Nephron (organoid): Measurements from ENCODE around the gene PRR29.

Experiments
- H3K27ac Mint-ChIP-seq, 3 experiments: 2 replicates each; pipeline ENCODE4 v1.8.0; 2020; ENCODE audit warnings: mixed read lengths in 3 of 3, mild to moderate bottlenecking in 2 of 3, moderate library complexity in 1 of 3
- H3K27me3 Mint-ChIP-seq: 2 replicates; pipeline ENCODE4 v1.8.0; 2021; ENCODE audit warnings: low read depth, mild to moderate bottlenecking, moderate library complexity, mixed read lengths
- H3K36me3 Mint-ChIP-seq: 2 replicates; pipeline ENCODE4 v1.8.0; 2020; ENCODE audit warnings: low read depth, mixed read lengths
- H3K4me1 Mint-ChIP-seq: 2 replicates; pipeline ENCODE4 v1.8.0; 2020; ENCODE audit warnings: mixed read lengths
- H3K4me3 Mint-ChIP-seq, 3 experiments: 2 replicates each; pipeline ENCODE4 v1.8.0; 2020; ENCODE audit warnings: mild to moderate bottlenecking in 3 of 3, mixed read lengths in 3 of 3, moderate library complexity in 2 of 3
- H3K9me3 Mint-ChIP-seq: 2 replicates; pipeline ENCODE4 v1.8.0; 2020; ENCODE audit warnings: mixed read lengths
- TF ChIP-seq, protein P1 (sequence below), 3 experiments: fragments of 200-600 bp; sonication (generic); IDR thresholded peaks; one replicate each; pipeline ENCODE4 v1.5.0; 2021; ENCODE audit warnings: antibody characterized with exemption in 3 of 3; ENCODE audit not compliant: unreplicated experiment in 3 of 3

The PRR29 gene

GRCh38 chr17:64001763-64002529, 3.8 kb downstream of the PRR29 start:
- no peaks in the 10 kb centered on the region for H3K36me3 Mint-ChIP-seq
- H3K27me3 Mint-ChIP-seq = peaks cover 8% of the 10 kb centered on the region
- TF ChIP-seq, protein P1, sequence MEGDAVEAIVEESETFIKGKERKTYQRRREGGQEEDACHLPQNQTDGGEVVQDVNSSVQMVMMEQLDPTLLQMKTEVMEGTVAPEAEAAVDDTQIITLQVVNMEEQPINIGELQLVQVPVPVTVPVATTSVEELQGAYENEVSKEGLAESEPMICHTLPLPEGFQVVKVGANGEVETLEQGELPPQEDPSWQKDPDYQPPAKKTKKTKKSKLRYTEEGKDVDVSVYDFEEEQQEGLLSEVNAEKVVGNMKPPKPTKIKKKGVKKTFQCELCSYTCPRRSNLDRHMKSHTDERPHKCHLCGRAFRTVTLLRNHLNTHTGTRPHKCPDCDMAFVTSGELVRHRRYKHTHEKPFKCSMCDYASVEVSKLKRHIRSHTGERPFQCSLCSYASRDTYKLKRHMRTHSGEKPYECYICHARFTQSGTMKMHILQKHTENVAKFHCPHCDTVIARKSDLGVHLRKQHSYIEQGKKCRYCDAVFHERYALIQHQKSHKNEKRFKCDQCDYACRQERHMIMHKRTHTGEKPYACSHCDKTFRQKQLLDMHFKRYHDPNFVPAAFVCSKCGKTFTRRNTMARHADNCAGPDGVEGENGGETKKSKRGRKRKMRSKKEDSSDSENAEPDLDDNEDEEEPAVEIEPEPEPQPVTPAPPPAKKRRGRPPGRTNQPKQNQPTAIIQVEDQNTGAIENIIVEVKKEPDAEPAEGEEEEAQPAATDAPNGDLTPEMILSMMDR (IDR thresholded peaks at IDR 0.05; ENCODE audit: unreplicated experiment in 3 of 3) = no peak
- no peaks in the 10 kb centered on the region for H3K9me3 Mint-ChIP-seq
- peak overlapping the region in 1 of 3 experiments; percentile 30 for H3K4me3 Mint-ChIP-seq
- H3K27ac Mint-ChIP-seq = no peak overlapping the region
- H3K4me1 Mint-ChIP-seq = peaks cover 28% of the 10 kb centered on the region

- H3K27ac Mint-ChIP-seq = no peak overlapping the region
- TF ChIP-seq, protein P1 (IDR thresholded peaks at IDR 0.05; ENCODE audit: unreplicated experiment in 3 of 3) = no peak
- H3K36me3 Mint-ChIP-seq = no peaks in the 10 kb centered on the region
- H3K9me3 Mint-ChIP-seq = no peaks in the 10 kb centered on the region
- H3K4me1 Mint-ChIP-seq = peaks cover 21% of the 10 kb centered on the region
- no peak overlapping the region for H3K4me3 Mint-ChIP-seq
- peaks cover 5% of the 10 kb centered on the region for H3K27me3 Mint-ChIP-seq
Observed at GRCh38 chr17:64002658-64003525, 4.7 kb downstream of the PRR29 start.

DNA sequence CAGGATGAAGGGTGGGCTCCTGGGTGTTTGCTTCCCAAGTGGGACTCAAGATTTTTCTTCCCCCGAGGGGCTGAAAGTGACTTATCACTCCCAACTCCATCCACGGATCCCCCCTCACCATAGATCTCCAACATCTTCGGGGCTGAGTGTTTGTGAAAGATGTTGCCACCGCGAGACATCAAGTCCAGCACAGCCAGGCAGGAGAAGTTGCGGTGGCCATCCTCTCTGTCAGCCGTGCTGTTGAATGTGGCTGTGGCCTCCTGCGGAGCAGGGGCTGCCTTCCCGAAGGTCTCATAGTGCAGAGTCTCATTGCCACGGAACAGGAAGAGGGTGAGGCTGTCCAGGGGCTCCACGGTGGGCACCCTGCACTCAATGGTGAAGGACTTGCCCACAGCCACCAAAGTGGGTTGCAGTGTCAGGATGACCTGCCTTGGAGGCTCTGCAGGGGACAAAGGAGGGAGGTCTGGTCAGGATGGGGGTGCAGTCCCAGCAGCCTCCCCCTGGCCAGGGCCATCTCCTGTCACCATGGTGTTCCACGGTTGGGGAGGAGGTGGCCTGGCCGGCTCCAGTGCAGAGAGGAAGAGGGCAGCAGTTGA, 5.5 kb downstream of the PRR29 start:
- no peak overlapping the region for H3K27ac Mint-ChIP-seq
- peaks cover 5% of the 10 kb centered on the region for H3K27me3 Mint-ChIP-seq
- peaks cover 23% of the 10 kb centered on the region for H3K4me1 Mint-ChIP-seq
- TF ChIP-seq, protein P1 (IDR thresholded peaks at IDR 0.05; ENCODE audit: unreplicated experiment in 3 of 3) = no peak
- H3K36me3 Mint-ChIP-seq = no peaks in the 10 kb centered on the region
- H3K9me3 Mint-ChIP-seq = no peaks in the 10 kb centered on the region
- H3K4me3 Mint-ChIP-seq = no peak overlapping the region

DNA sequence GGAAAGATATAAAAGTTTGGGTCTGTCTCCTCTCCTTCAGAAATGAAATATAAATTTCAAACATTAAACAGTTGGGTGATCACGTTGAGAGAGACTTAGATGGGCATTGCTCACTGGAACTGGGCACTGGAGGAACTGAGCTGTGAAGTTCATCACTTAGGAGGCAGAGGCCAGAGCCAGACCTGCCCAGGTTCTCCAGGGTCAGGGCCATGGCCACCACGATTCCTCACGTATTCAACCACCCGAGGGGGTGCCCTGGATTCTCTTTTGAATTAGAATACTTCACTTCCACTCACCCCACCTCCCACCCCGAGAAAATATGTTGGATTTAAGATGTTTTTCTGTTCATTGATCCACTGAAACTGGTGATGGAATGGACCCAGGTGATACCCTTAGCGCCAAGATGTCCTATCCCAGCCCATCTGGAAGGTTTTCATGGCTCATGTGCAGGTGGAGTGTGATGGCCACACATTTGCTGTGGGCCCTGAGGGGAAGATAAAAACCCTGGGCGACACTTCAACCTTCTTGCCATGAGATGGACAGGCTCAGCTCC, 6.1 kb downstream of the PRR29 start:
- no peaks in the 10 kb centered on the region for H3K36me3 Mint-ChIP-seq
- no peak overlapping the region for H3K4me3 Mint-ChIP-seq
- TF ChIP-seq, protein P1 (IDR thresholded peaks at IDR 0.05; ENCODE audit: unreplicated experiment in 3 of 3) = no peak
- H3K4me1 Mint-ChIP-seq = peaks cover 21% of the 10 kb centered on the region
- H3K9me3 Mint-ChIP-seq = no peaks in the 10 kb centered on the region
- no peak overlapping the region for H3K27ac Mint-ChIP-seq
- H3K27me3 Mint-ChIP-seq = peaks cover 5% of the 10 kb centered on the region

DNA sequence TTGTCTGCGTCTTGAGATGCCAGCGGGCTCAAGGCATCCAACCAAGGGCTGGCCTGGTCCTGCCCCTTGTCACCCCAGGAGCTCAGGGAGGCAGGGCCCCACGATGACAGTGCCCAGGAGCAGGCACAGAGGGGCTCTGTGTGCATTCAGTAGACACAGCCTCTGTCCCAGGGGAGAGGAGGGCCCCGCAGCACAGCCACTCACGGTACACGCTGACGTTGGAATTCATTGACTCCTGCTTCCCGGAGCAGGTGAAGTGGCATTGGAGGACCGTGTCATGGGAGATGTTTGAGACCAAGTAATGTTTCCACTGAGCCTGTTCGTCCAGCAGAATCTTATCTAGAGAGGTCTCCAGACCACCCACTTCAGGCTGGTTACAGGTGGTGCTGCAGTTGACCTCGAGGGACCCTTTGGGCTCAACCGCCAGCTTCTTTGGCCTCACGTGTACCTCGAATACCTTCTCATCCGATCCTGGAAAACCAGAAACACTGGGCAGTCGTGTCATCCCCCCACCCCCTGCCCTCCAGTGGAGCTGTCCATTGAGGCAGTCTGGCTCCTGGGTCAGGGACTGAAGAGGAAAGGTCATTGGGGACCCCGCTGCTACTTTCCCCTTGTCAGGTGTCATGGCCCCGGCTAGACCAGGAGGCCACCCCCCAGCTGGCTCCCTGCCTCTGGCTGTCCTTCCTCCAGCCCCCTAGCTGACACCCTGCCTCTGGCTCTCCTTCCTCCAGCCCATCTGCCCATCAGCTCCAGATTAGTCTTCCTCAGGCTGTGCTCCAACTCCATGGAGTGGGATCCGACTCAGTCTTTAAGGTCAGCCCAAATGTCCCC, 7.0 kb downstream of the PRR29 start:
- TF ChIP-seq, protein P1 (IDR thresholded peaks at IDR 0.05; ENCODE audit: unreplicated experiment in 3 of 3) = no peak
- Mint-ChIP-seq H3K4me1 (peaks cover 16% of the 10 kb centered on the region), H3K9me3 (no peaks in the 10 kb centered on the region), H3K27ac (no peak overlapping the region), H3K4me3 (peak overlapping the region in 1 of 3 experiments; percentile 0), H3K27me3 (peaks cover 3% of the 10 kb centered on the region), H3K36me3 (no peaks in the 10 kb centered on the region)
